SK-N-SH (cell line): ENCODE results near the gene SRGN.

Experiments used
- ELF1 ChIP-seq: IDR thresholded peaks from 2 replicates; pipeline ENCODE4 v1.4.0; 2012
- GABPA ChIP-seq: IDR thresholded peaks from 2 replicates; pipeline ENCODE4 v1.4.0; 2012; ENCODE audit warnings: low read depth, mild to moderate bottlenecking
- POLR2AphosphoS5 ChIP-seq: IDR thresholded peaks from 2 replicates; pipeline ENCODE4 v1.6.1; 2012; ENCODE audit warnings: low read depth, low read length
- SIN3A ChIP-seq: IDR thresholded peaks from 2 replicates; pipeline ENCODE4 v1.6.1; 2012; ENCODE audit warnings: low read depth, mild to moderate bottlenecking, low read length, moderate library complexity, borderline replicate concordance
- TAF1 ChIP-seq: IDR thresholded peaks from 2 replicates; pipeline ENCODE4 v1.6.1; 2012; ENCODE audit warnings: low read depth, mild to moderate bottlenecking, low read length, moderate library complexity, borderline replicate concordance
- ZBTB33 ChIP-seq: IDR thresholded peaks from 2 replicates; pipeline ENCODE4 v1.4.0; 2012; ENCODE audit warnings: low read depth, borderline replicate concordance
- TF ChIP-seq, protein P1 (sequence below): fragments of 200-600 bp; sonication (generic); IDR thresholded peaks from 2 replicates; pipeline ENCODE4 v1.6.1; 2017; ENCODE audit warnings: antibody characterized with exemption, mild to moderate bottlenecking, moderate library complexity
- TF ChIP-seq, protein P2 (sequence below): fragments of 150-350 bp; IDR thresholded peaks from 2 replicates; pipeline ENCODE4 v1.6.1; 2017; ENCODE audit warnings: antibody characterized with exemption, low read length, low read depth, borderline replicate concordance

- TF ChIP-seq SIN3A (no peak), TAF1 (no peak), POLR2AphosphoS5 (no peak), ELF1 (no peak), ZBTB33 (no peak), GABPA (no peak)
- TF ChIP-seq, protein P1, sequence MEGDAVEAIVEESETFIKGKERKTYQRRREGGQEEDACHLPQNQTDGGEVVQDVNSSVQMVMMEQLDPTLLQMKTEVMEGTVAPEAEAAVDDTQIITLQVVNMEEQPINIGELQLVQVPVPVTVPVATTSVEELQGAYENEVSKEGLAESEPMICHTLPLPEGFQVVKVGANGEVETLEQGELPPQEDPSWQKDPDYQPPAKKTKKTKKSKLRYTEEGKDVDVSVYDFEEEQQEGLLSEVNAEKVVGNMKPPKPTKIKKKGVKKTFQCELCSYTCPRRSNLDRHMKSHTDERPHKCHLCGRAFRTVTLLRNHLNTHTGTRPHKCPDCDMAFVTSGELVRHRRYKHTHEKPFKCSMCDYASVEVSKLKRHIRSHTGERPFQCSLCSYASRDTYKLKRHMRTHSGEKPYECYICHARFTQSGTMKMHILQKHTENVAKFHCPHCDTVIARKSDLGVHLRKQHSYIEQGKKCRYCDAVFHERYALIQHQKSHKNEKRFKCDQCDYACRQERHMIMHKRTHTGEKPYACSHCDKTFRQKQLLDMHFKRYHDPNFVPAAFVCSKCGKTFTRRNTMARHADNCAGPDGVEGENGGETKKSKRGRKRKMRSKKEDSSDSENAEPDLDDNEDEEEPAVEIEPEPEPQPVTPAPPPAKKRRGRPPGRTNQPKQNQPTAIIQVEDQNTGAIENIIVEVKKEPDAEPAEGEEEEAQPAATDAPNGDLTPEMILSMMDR, result no peak
- TF ChIP-seq, protein P2, sequence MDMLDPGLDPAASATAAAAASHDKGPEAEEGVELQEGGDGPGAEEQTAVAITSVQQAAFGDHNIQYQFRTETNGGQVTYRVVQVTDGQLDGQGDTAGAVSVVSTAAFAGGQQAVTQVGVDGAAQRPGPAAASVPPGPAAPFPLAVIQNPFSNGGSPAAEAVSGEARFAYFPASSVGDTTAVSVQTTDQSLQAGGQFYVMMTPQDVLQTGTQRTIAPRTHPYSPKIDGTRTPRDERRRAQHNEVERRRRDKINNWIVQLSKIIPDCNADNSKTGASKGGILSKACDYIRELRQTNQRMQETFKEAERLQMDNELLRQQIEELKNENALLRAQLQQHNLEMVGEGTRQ, result no peak
Observed at GRCh38 chr10:69089638-69090599, 2.0 kb downstream of the SRGN start.
